Sigmoid colon (tissue), 4 donors: ENCODE results near the gene USP13.

Experiments used
- CTCF ChIP-seq, 4 experiments: fragments of 450-650 bp in 3 of 4; fragments of 200-600 bp in 1 of 4; IDR thresholded peaks; one replicate each; pipeline ENCODE4 v1.5.1; 2016 to 2019; ENCODE audit warnings: antibody characterized with exemption in 4 of 4, mild to moderate bottlenecking in 3 of 4, moderate library complexity in 2 of 4
- POLR2AphosphoS5 ChIP-seq, 4 donors: sonication (generic); formaldehyde crosslinking; IDR thresholded peaks; one replicate each; pipeline ENCODE4 v1.6.1; 2017; ENCODE audit warnings: antibody characterized with exemption in 4 of 4

GRCh38 chr3:179743913-179744312 is 91.1 kb downstream of the USP13 start:
- no peak for TF ChIP-seq POLR2AphosphoS5 (IDR thresholded peaks at IDR 0.05)
- no peak for TF ChIP-seq CTCF (IDR thresholded peaks at IDR 0.05)
